BE2C (cell line): ENCODE measurements around the gene ARHGAP26.
"Not testable (repeated sequence)": the region's sequence is repeated elsewhere in the genome, so short reads cannot be mapped to it uniquely, and the experiment has no call there.

Source experiments
- DNase-seq: peaks from one replicate; pipeline ENCODE4 v3.0.0-alpha.2; 2020
- H3K27me3 ChIP-seq: fragments of 250-450 bp; sonication (Bioruptor Pico); 2 replicates; pipeline ENCODE4 v1.5.1; 2020; ENCODE audit warnings: mild to moderate bottlenecking
- H3K36me3 ChIP-seq: fragments of 250-450 bp; sonication (Bioruptor Pico); 2 replicates; pipeline ENCODE4 v1.5.1; 2020; ENCODE audit warnings: mild to moderate bottlenecking
- H3K4me1 ChIP-seq: fragments of 250-450 bp; sonication (Bioruptor Pico); 2 replicates; pipeline ENCODE4 v1.5.1; 2020
- H3K4me3 ChIP-seq: 2 replicates; pipeline ENCODE4 v1.5.1; 2011; ENCODE audit warnings: low read depth, low read length
- H3K9me3 ChIP-seq: fragments of 250-450 bp; sonication (Bioruptor Pico); 2 replicates; pipeline ENCODE4 v1.5.1; 2020
- TF ChIP-seq, protein P1 (sequence below): IDR thresholded peaks from 2 replicates; pipeline ENCODE4 v1.5.1; 2012; ENCODE audit warnings: mild to moderate bottlenecking, low read depth, low read length

ARHGAP26 gene

DNA sequence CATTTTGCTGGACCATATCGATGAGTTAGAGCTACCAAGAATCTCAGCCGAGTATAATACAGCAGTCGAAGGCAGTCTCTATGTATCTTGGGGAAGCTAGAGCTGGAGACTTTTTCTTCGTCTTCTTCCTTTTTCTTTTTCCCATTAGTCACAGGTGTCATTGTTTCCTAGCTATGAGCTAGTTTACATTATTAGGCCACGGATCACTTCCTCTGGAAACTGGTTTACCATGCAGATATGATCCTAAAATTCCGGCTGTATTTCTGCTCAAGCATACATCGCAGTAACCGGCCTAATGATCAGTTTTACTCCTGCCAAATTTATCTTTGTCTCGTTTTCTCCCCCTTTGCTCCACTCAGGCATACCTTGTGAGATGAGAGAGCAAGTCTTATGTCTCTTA lies 312.8 kb downstream of the ARHGAP26 start:
- DNase-seq: no peak
- TF ChIP-seq, protein P1, sequence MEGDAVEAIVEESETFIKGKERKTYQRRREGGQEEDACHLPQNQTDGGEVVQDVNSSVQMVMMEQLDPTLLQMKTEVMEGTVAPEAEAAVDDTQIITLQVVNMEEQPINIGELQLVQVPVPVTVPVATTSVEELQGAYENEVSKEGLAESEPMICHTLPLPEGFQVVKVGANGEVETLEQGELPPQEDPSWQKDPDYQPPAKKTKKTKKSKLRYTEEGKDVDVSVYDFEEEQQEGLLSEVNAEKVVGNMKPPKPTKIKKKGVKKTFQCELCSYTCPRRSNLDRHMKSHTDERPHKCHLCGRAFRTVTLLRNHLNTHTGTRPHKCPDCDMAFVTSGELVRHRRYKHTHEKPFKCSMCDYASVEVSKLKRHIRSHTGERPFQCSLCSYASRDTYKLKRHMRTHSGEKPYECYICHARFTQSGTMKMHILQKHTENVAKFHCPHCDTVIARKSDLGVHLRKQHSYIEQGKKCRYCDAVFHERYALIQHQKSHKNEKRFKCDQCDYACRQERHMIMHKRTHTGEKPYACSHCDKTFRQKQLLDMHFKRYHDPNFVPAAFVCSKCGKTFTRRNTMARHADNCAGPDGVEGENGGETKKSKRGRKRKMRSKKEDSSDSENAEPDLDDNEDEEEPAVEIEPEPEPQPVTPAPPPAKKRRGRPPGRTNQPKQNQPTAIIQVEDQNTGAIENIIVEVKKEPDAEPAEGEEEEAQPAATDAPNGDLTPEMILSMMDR: no peak
- no peaks in the 10 kb centered on the region for H3K9me3 ChIP-seq
- H3K36me3 ChIP-seq: no peaks in the 10 kb centered on the region
- H3K27me3 ChIP-seq: no peaks in the 10 kb centered on the region
- H3K4me1 ChIP-seq: peaks cover 6% of the 10 kb centered on the region
- H3K4me3 ChIP-seq: no peak overlapping the region

DNA sequence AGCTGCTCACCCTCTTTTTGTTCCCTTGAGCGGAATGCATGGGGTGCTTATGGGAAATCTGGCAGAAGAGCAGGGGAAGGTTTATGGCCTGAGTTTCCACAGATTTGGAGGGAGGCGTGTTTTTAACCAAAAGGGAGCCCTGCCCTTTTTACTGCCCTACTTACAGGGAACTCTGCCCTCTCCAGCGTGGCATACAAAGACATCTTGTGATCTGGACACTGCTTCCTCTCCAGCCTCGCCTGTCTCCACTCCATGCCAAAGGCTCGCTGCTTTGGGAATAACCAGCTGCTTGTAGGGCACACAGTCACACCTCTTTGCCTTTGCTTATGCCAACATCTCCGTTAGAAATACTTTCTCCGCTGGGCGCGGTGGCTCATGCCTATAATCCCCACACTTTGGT lies 314.2 kb downstream of the ARHGAP26 start:
- H3K36me3 ChIP-seq: no peaks in the 10 kb centered on the region
- DNase-seq: no peak
- no peaks in the 10 kb centered on the region for H3K9me3 ChIP-seq
- TF ChIP-seq, protein P1: no peak
- H3K4me1 ChIP-seq: no peaks in the 10 kb centered on the region; the same call in 1 of the 2 replicates
- no peaks in the 10 kb centered on the region for H3K27me3 ChIP-seq
- no peak overlapping the region for H3K4me3 ChIP-seq

DNA sequence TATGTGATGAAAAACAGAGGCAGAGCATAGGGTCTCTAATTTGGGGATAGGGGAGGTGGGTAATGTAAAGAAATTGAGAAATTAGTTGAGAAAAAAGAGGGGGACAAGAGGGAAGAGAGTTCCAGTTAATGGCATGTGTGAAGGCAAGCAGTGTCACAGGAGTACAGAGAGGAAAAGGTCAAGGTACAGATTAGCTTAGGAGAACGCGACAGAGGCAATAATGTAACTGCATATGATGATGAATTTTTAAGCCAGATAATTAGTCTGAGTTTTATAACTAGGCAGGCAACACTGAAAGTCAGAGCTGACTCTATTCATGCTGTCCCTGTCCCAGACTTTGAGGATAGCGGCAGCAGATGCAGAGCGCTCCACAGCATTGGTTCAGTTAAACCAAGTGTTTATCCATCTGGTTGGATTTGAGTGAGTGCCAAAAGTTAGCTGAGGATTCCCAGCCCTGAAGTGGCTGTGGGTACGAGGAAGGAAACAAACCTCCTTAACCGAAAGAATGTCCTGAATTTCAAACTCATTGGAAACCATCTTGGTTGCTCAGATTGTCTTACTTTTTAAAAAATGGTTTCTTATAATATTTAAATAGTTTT lies 315.2 kb downstream of the ARHGAP26 start:
- DNase-seq: no peak
- H3K36me3 ChIP-seq: no peaks in the 10 kb centered on the region
- H3K4me1 ChIP-seq: no peaks in the 10 kb centered on the region

DNA sequence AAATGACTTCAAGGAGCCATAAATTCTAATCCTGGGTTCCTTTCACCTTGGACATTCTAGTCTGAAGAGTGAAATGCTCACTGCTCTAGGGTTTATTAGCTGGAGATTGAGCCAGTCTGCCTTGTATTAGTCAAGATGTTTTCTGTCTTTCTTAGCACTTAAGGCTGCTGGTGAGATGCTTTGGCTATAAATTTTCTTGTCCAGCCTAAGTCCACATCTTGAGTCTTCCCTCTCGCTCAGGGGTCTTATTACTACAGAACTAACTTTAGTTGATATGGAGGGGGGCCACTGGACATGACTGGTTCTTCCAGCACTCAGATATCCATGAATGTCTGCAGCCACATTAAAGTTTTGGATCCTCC lies 316.4 kb downstream of the ARHGAP26 start:
- no peak for DNase-seq
- TF ChIP-seq, protein P1: no peak
- no peaks in the 10 kb centered on the region for H3K4me1 ChIP-seq
- no peaks in the 10 kb centered on the region for H3K27me3 ChIP-seq
- no peaks in the 10 kb centered on the region for H3K36me3 ChIP-seq
- no peak overlapping the region for H3K4me3 ChIP-seq
- no peaks in the 10 kb centered on the region for H3K9me3 ChIP-seq

More for the DNA sequence above, 315.2 kb downstream of the ARHGAP26 start:
- TF ChIP-seq, protein P1: no peak
- H3K4me3 ChIP-seq: no peak overlapping the region
- H3K27me3 ChIP-seq: no peaks in the 10 kb centered on the region
- H3K9me3 ChIP-seq: no peaks in the 10 kb centered on the region

DNA sequence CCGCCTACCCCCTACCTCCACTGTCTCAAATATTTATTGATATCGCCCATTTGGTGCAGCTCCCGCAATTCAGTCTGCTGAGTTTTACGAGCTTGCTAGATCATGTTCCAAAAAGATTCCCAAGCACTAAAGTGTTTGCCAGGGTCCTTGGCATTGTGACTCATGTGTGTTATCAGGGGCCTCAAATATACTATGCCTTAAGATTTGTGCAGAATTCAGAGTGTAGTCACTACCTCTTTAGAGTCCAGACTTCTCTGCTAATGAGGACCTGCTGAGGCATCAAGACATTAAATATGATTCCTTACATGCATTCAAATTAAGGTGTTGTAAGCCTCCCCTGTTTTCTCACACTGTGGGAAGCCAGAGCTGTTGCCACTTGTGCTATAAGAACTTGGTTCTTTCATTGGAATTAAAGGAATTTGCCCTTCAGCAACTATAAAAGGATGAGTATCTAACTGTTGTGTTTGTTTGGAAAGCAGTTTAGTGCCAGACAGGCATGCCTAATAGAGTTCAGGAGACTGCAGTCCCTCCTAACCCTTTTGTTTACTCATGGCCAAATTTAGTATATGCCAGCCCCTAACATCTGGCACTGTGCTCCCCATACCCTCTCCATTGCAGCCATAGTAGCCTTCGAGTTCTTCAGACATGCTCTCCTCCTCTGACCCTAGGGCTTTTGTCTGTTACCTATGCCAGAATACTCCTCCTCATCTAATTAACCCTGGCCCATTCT lies 316.9 kb downstream of the ARHGAP26 start:
- no peak overlapping the region for H3K4me3 ChIP-seq
- DNase-seq: no peak
- no peaks in the 10 kb centered on the region for H3K36me3 ChIP-seq
- TF ChIP-seq, protein P1: no peak
- H3K27me3 ChIP-seq: no peaks in the 10 kb centered on the region
- no peaks in the 10 kb centered on the region for H3K4me1 ChIP-seq
- H3K9me3 ChIP-seq: no peaks in the 10 kb centered on the region

DNA sequence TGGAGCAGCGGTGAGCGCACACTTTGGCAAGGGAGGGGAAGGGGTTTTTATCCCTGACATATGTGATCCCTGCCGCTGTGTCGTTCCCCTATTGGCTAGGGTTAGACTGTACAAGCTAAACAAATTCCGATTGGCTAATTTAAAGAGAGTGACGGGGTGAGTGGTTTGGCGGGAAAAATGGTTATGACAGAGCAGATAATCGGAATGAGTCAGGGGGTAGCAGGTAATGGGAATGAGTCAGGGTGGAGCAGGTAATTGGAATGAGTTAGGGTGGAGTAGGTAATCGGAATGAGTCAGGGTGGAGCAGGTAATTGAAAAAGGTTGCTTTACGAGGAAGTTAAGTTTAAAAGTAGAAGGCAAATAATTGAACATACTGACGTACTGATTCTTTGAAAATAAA lies 318.5 kb downstream of the ARHGAP26 start:
- not testable (repeated sequence) for H3K27me3 ChIP-seq

DNA sequence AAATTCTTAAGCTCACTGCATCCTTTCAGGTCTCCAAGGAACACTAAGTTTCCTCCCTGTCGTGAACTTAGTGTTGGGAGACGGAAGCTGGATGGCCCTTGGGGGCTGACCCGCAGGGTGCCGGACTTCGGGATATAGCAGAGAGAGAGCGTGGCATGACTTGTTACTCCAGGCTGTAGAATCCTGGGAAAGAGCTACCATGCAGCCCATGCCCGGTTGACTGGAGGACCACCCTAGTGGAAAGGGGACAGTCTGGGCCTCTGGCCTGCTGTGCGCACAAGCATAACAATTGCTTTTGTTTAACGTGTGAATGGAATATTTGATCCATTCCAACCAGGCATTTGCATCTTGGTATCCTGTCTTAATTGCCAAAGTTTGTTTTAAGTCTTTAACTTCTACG lies 319.9 kb downstream of the ARHGAP26 start:
- DNase-seq, H3K36me3 ChIP-seq: not testable (repeated sequence)

More for the DNA sequence above, 318.5 kb downstream of the ARHGAP26 start:
- not testable (repeated sequence) for H3K36me3 ChIP-seq, H3K4me1 ChIP-seq, H3K9me3 ChIP-seq, DNase-seq, H3K4me3 ChIP-seq

DNA sequence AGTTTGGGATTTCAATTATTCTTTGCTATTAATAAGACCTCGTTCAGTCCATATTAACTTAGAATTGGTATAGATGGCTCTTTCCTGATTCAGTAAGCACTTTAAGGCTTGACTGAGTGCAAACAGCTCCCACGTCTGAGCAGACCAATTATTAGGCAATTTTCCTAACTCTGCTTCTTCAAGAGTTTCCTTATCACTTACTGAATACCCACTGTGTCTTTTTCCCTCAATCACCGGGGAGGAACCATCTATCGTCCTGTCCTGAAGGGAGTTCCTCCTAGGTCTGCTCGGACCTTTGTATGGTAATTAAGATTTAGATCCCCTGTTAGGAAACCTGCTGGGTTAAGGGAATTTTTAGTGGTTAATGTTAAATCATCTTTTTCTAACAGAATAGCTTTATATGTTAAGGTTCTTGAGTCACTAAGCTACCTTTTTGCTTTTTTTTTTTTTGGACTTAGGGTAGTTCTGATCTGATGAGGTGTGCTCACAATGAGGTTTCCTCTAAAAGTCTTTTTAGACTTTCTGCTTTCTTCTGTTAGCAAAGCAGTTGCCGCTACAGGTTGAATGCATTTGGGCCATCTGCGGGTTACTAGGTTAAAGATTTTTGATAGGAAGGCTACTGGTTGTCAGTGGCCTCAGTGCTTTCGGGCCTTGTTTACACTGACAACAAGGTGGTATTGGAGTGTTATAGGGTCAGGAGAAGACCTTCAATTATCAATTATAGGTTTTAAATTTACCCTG lies 322.7 kb downstream of the ARHGAP26 start:
- DNase-seq, H3K9me3 ChIP-seq, H3K4me3 ChIP-seq, H3K4me1 ChIP-seq, H3K27me3 ChIP-seq, H3K36me3 ChIP-seq: not testable (repeated sequence)

More for the DNA sequence above, 319.9 kb downstream of the ARHGAP26 start:
- H3K27me3 ChIP-seq, H3K4me3 ChIP-seq, H3K9me3 ChIP-seq, H3K4me1 ChIP-seq: not testable (repeated sequence)
